Measurements from ENCODE around the gene POU6F2. TPM values are rescaled to one million over a fixed set of nuclear protein-coding genes. Genes with fewer than 3 reads are reported as not detected.

POU6F2 gene
- total and polyA plus RNA-seq, 9 of the 15 experiments (the other 6 are each of a cell fraction or from before 2014, with no cell fraction given), result 0.29 to 1.5 (median 0.96) TPM

GRCh38 chr7:38973760-38974159 lies 3.9 kb upstream of the POU6F2 start:
- in situ Hi-C loops (cut with MboI), result no loop called here
- Histone ChIP-seq H3K9me3 (replicated peaks; ENCODE audit: control insufficient read depth, insufficient read depth, low read depth, low read length) (no peaks in the 10 kb centered on the region), H3K4me3 (no peak overlapping the region), H3K36me3 (ENCODE audit: control insufficient read depth, insufficient read depth, low read length) (no peaks in the 10 kb centered on the region), H3K27ac (ENCODE audit: extremely low read depth, low read depth, low read length) (no peak overlapping the region), H3K4me2 (ENCODE audit: insufficient read depth, low read length) (no peak overlapping the region), H3K9me1 (ENCODE audit: control insufficient read depth, insufficient read depth, low read length) (no peaks in the 10 kb centered on the region), H3K79me2 (ENCODE audit: control insufficient read depth, insufficient read depth, low read length) (no peaks in the 10 kb centered on the region), H2AFZ (ENCODE audit: low read depth, low read length) (no peak overlapping the region), H3K27me3 (ENCODE audit: control insufficient read depth in 2 of 2, insufficient read depth in 2 of 2, low read length in 2 of 2) (peaks cover 12 to 30% of the 10 kb centered on the region in 2 experiments), H3K9ac (ENCODE audit: insufficient read depth in 1 of 2, low read depth in 2 of 2, low read length in 2 of 2) (no peak overlapping the region), H3K4me1 (replicated peaks in 1 of 2; ENCODE audit: control insufficient read depth in 2 of 2, insufficient read depth in 2 of 2, low read length in 2 of 2) (peaks cover 0 to 4% of the 10 kb centered on the region in 2 experiments; a peak in 1 of 5 replicates), H4K20me1 (replicated peaks; ENCODE audit: control insufficient read depth, insufficient read depth, low read length) (no peaks in the 10 kb centered on the region)
- POLR2A ChIA-PET, result no interaction called here
- CTCF ChIA-PET (ENCODE audit: low intra/inter-chr PET ratio), result no interaction called here
- 0% methylated on average over 4 of the region's 4 CpGs for WGBS (ENCODE audit: insufficient coverage, low coverage, missing lambda C conversion rate)
- peak in 2 of 4 experiments; percentile 3 to 12 for DNase-seq (ENCODE audit: extremely low read depth in 1 of 4, low spot score in 3 of 4)
- no peak for ATAC-seq
- no TSS peak for BruUV-seq (replicated peaks)
- FAIRE-seq, result no peak
- intact Hi-C loops (cut with micrococcal nuclease), result no loop called here
- peak; percentile 95 for TF ChIP-seq TFE3 (CRISPR knock-in tag; IDR thresholded peaks at IDR 0.05)
- TF ChIP-seq ZBTB1 (CRISPR knock-in tag; IDR thresholded peaks at IDR 0.05; ENCODE audit: borderline replicate concordance, low read depth), result no peak
- no peak for TF ChIP-seq CLOCK (CRISPR knock-in tag; IDR thresholded peaks at IDR 0.05; ENCODE audit: borderline replicate concordance)
- no peak for TF ChIP-seq RB1 (IDR thresholded peaks at IDR 0.05; ENCODE audit: low read depth)
- peak; percentile 76 for TF ChIP-seq TOE1 (IDR thresholded peaks at IDR 0.05; ENCODE audit: borderline replicate concordance)
- no peak for TF ChIP-seq TOE1 (CRISPR knock-in tag; IDR thresholded peaks at IDR 0.05; ENCODE audit: borderline replicate concordance, low read depth)
- 0 out of 2 replicates have a peak, but pooled peaks have one; percentile 48 for TF ChIP-seq EHMT2 (IDR thresholded peaks at IDR 0.05)
- 0 out of 2 replicates have a peak, but pooled peaks have one; percentile 16 for TF ChIP-seq MAFG (tag; conservative IDR thresholded peaks at IDR 0.05)
- no peak for TF ChIP-seq ZNF444 (CRISPR knock-in tag; IDR thresholded peaks at IDR 0.05)
- TF ChIP-seq RAD51 (IDR thresholded peaks at IDR 0.05; ENCODE audit: borderline replicate concordance, low read depth), result peak; percentile 65
- TF ChIP-seq JUND (IDR thresholded peaks at IDR 0.05; ENCODE audit: borderline replicate concordance, low read depth, low read length), result peak; percentile 58
- TF ChIP-seq JUND (tag; IDR thresholded peaks at IDR 0.05; ENCODE audit: borderline replicate concordance, low read depth, low read length), result peak; percentile 35; the same call in 1 of the 3 replicates
- peak; percentile 60 for TF ChIP-seq ATF3 (IDR thresholded peaks at IDR 0.05)
- TF ChIP-seq ATF3 (CRISPR knock-in tag; conservative IDR thresholded peaks at IDR 0.05), result no peak
- TF ChIP-seq USF2 (CRISPR knock-in tag; IDR thresholded peaks at IDR 0.05), result peak; percentile 62
- TF ChIP-seq POLR2AphosphoS2 (IDR thresholded peaks at IDR 0.05; ENCODE audit: low read length), result no peak
- 0 out of 2 replicates have a peak, but pooled peaks have one; percentile 22 for TF ChIP-seq JUNB (CRISPR knock-in tag; conservative IDR thresholded peaks at IDR 0.05)
- TF ChIP-seq FOSL1 (tag; conservative IDR thresholded peaks at IDR 0.05), result peak; percentile 42; the same call in 1 of the 2 replicates
